K562 (cell line): ENCODE results near the gene RAP1GDS1.

Experiments
- CTCF ChIP-seq, 3 experiments: IDR thresholded peaks in 2 of 3; conservative IDR thresholded peaks in 1 of 3; 2 replicates each; pipeline ENCODE4 v1.5.1; 2011 to 2012; ENCODE audit warnings: low read length in 3 of 3, mild to moderate bottlenecking in 3 of 3, control low read depth in 2 of 3, improper control_type of control experiment in 1 of 3, inconsistent platforms in 1 of 3, low read depth in 1 of 3, mixed read lengths in 1 of 3, moderate library complexity in 1 of 3; ENCODE audit not compliant: insufficient read depth in 2 of 3
- ETS1 ChIP-seq: conservative IDR thresholded peaks from 2 replicates; pipeline ENCODE4 v1.6.1; 2011; ENCODE audit warnings: low read depth, mild to moderate bottlenecking, low read length; ENCODE audit not compliant: control insufficient read depth
- STAT5A ChIP-seq: IDR thresholded peaks from 2 replicates; pipeline ENCODE4 v1.6.1; 2012; ENCODE audit warnings: low read length, inconsistent platforms, borderline replicate concordance

- no peak for TF ChIP-seq STAT5A
- no peak for TF ChIP-seq CTCF (IDR thresholded peaks at IDR 0.05 in 2 of 3, conservative IDR thresholded peaks at IDR 0.05 in 1 of 3; ENCODE audit: insufficient read depth in 2 of 3, low read depth in 1 of 3, low read length in 3 of 3)
- TF ChIP-seq ETS1 = no peak
Measured at GRCh38 chr4:98314791-98315565, 53.8 kb downstream of the RAP1GDS1 start.
